Fibroblast of mammary gland (primary cell): Measurements from ENCODE around the gene ST7L.
A peak's percentile ranks its signal among the peaks of the same experiment; 100 is the strongest.

ENCODE experiments used
- DNase-seq: peaks from one replicate; pipeline ENCODE4 v3.0.0-alpha.2; 2010; ENCODE audit warnings: low read depth
- H3K4me3 ChIP-seq: 2 replicates; pipeline ENCODE4 v1.5.1; 2011; ENCODE audit warnings: low read depth, mild to moderate bottlenecking, low read length, moderate library complexity; ENCODE audit not compliant: control insufficient read depth
- TF ChIP-seq, protein P1 (sequence below): conservative IDR thresholded peaks from 2 replicates; pipeline ENCODE4 v1.5.1; 2011; ENCODE audit warnings: low read depth, low read length, inconsistent platforms; ENCODE audit not compliant: control insufficient read depth, insufficient read depth

Gene ST7L

DNA sequence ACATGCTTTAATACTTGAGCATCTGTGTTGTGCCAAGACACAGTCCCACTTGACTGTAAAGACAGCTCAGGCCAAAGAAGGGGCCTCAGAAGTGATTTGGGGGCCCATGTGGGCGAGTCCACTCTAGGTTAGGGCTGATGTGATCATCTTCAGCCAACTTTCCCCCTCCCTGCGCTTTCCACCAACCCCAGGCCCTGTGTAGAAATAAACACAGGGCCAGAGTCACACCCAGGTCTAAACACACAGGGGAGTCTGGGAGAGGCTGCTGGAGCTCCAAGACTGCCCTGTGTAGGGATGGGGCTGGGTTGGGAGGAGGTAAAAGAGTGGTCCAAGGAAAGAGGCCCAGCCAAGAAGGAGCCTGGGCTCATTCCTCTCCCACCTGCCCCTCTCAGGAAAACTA lies 112.6 kb downstream of the ST7L start:
- H3K4me3 ChIP-seq, result no peak overlapping the region
- DNase-seq, result no peak
- TF ChIP-seq, protein P1, sequence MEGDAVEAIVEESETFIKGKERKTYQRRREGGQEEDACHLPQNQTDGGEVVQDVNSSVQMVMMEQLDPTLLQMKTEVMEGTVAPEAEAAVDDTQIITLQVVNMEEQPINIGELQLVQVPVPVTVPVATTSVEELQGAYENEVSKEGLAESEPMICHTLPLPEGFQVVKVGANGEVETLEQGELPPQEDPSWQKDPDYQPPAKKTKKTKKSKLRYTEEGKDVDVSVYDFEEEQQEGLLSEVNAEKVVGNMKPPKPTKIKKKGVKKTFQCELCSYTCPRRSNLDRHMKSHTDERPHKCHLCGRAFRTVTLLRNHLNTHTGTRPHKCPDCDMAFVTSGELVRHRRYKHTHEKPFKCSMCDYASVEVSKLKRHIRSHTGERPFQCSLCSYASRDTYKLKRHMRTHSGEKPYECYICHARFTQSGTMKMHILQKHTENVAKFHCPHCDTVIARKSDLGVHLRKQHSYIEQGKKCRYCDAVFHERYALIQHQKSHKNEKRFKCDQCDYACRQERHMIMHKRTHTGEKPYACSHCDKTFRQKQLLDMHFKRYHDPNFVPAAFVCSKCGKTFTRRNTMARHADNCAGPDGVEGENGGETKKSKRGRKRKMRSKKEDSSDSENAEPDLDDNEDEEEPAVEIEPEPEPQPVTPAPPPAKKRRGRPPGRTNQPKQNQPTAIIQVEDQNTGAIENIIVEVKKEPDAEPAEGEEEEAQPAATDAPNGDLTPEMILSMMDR, result no peak

DNA sequence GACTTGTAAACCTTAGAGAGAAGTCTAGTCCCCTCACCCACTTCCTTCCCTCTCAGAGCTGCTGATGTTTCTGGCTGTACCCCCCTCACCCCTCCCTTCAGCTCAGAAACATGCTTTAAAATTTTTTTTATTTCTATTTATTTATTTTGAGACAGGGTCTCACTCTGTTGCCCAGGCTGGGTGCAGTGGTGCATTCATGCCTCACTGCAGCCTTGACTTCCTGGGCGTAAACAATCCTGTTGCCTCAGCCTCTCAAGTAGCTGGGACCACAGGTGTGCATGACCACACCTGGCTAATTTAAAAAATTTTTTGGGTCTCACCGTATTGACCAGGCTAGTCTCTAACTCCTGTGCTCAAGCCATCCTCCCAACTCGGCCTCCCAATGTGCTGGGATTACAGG lies 113.1 kb downstream of the ST7L start:
- TF ChIP-seq, protein P1, result no peak
- DNase-seq, result no peak
- no peak overlapping the region for H3K4me3 ChIP-seq

DNA sequence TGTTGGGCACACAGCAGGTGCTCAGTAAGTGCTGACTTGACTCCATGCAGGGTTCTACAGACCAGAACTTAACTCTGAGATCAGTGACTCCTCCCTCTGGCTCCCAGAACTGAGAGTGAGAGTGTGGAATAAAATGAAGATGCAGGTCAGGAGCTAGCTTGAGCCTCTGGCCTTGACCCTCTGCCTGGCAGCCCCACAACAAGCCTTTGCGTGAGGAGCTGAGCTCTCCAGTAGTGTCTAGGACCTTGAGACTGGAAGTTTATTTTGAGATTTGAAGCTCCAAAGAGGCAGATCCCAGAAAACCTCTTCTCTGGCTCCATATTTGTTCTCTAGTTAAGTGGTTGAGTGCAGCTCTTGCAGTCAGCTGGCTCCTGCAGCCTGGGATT lies 113.5 kb downstream of the ST7L start:
- DNase-seq, result no peak
- H3K4me3 ChIP-seq, result no peak overlapping the region
- TF ChIP-seq, protein P1, result no peak

DNA sequence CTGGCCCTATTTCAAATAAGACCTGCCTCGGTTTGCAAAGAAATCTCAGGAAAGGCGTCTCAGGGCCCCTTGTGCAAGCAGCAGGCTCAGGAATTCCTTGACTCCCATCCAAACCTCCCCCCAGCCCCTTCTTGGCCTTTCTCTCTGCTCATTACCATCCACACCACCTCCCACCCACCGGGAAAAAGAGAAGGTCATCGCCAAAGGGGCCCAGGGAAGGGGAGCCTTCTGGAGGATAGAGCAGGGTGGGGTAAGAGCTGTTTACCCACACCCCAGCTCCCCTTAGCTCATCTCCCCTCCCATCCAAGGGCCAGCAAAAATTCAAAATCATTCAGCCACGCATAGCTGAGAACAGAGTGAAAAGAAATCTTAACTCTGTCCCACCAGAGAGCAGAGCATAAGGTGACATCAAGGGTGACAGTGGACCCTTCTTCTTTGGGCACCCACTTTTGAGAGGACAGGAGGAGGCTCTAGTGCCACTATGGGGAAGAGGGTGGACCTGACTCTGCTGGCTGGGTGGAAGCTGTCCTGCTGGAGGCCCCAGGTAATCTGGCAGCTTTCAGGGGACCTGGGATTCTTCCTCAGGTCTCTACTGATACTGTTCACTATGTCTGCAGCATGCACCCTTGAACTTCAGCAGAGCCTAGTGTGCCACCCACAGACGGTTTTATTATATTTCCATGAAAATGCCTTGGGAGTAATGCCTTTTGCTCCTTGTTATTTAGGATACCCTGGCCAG lies 114.1 kb downstream of the ST7L start:
- H3K4me3 ChIP-seq, result no peak overlapping the region
- TF ChIP-seq, protein P1, result no peak
- DNase-seq, result no peak

DNA sequence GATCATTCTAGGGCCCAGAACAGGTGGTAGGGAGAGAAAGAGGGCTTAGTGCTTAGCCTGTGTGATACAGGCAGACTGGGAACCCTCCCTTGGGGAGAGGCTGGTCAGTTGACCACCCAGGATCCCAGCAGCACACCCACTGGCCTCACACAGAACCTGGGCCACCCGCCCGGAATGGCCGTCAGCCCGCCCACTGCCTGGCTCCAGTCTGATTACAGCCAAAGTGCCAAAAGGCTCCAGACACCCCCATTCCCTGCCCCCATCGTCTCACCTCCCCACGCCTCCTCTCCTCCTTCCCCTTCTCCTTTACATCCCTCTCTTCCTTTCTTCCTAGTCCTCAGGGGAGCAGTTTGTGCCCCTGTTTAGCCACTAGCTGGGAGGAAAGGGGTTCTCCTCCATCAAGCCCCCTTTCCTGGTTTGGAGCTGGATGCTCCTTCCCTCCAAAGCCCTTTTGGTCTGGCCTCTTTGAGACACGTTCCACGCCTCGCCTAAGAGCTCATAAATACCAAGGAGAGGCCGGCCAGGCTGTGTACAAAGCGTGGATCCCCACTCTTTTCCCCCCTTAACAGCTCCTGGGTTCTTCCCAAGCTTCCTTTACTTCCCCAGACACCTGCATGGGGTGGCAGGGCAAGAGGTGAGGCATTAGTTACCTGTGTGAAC lies 114.8 kb downstream of the ST7L start:
- DNase-seq, result no peak
- no peak overlapping the region for H3K4me3 ChIP-seq
- TF ChIP-seq, protein P1, result no peak

DNA sequence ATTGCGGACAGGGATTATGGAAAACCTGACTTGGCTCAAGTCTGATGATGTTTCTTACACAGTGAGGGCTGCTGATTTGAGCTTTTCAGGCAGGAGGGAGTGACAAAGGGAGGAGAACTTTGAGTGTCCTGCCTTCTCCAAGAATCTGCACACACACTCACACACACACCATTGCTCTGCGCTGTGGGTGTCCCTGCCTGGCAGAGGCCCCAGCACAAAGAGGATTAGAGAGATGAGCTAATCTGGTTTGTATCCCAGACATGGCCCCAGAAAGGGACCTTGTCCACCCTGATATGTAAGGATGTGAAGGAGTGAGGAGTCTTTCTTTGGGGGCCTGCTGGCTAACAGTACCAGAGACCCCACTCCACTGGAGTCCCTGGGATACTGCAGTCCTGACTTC lies 116.1 kb downstream of the ST7L start:
- DNase-seq, result peak; percentile 56
- no peak overlapping the region for H3K4me3 ChIP-seq
- TF ChIP-seq, protein P1, result no peak
